ENCODE data around the gene TAF11L2. TPM values are rescaled to one million over a fixed set of nuclear protein-coding genes. Genes with fewer than 3 reads are reported as not detected.
"Not testable (repeated sequence)": the region's sequence is repeated elsewhere in the genome, so short reads cannot be mapped to it uniquely, and the experiment has no call there.

Gene TAF11L2
- total RNA-seq, 2 donors from 2014 or later = not detected

DNA sequence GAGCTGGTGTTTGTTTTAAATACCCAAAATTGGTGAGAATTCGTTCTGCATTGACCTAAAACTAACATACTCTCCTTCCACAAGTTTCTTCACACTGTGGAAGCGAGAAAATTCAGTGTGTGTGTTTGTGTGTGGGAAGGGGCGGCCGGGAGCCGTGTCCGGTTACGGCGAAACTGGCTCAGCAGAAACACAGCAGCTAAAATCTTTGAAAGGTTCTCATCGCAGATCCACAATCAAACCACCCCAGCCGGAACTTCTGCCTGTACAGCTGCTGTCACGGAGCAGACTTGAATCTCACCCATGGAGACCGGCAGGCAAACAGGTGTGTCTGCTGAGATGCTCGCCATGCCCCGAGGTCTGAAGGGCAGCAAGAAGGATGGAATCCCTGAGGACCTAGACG lies 26.9 kb downstream of the TAF11L2 start, which contains the start of gene TAF11L5:
Gene TAF11L5 (plus strand): TSS at position 301 of the 400 bp plus-strand sequence.
- H3K4me3 ChIP-seq; ATAC-seq (ENCODE audit: insufficient number of reproducible peaks, low FRiP score, low read depth); H3K27me3 ChIP-seq (replicated peaks; ENCODE audit: insufficient read depth); H3K36me3 ChIP-seq; H3K4me1 ChIP-seq (ENCODE audit: control insufficient read depth in 1 of 2, low read depth in 2 of 2); H3K9me3 ChIP-seq; H3K27ac ChIP-seq; DNase-seq (ENCODE audit: low spot score): not testable (repeated sequence)

- not testable (repeated sequence) for H3K9me3 ChIP-seq; H3K4me1 ChIP-seq (ENCODE audit: control insufficient read depth in 1 of 2, low read depth in 2 of 2); H3K36me3 ChIP-seq; H3K4me3 ChIP-seq; ATAC-seq (ENCODE audit: insufficient number of reproducible peaks, low FRiP score, low read depth); H3K27me3 ChIP-seq (replicated peaks; ENCODE audit: insufficient read depth); H3K27ac ChIP-seq
- peak; percentile 23 for DNase-seq (ENCODE audit: low spot score)
These were observed 28.5 kb downstream of the TAF11L2 start for GRCh38 chr5:17526504-17526903.

DNA sequence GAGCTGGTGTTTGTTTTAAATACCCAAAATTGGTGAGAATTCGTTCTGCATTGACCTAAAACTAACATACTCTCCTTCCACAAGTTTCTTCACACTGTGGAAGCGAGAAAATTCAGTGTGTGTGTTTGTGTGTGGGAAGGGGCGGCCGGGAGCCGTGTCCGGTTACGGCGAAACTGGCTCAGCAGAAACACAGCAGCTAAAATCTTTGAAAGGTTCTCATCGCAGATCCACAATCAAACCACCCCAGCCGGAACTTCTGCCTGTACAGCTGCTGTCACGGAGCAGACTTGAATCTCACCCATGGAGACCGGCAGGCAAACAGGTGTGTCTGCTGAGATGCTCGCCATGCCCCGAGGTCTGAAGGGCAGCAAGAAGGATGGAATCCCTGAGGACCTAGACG lies 30.3 kb downstream of the TAF11L2 start, which contains the start of gene TAF11L6:
Gene TAF11L6 (plus strand): TSS at position 301 of the 400 bp plus-strand sequence.
- H3K4me1 ChIP-seq (ENCODE audit: control insufficient read depth in 1 of 2, low read depth in 2 of 2); H3K9me3 ChIP-seq; H3K27ac ChIP-seq; H3K27me3 ChIP-seq (replicated peaks; ENCODE audit: insufficient read depth); ATAC-seq (ENCODE audit: insufficient number of reproducible peaks, low FRiP score, low read depth); H3K36me3 ChIP-seq; DNase-seq (ENCODE audit: low spot score); H3K4me3 ChIP-seq: not testable (repeated sequence)

Other genes starting within 250 kb of the TAF11L2 start
- not detected for gene TAF11L3, start 20.1 kb downstream of the TAF11L2 start, total RNA-seq
- gene TAF11L4, start 23.6 kb downstream of the TAF11L2 start, total RNA-seq = not detected
- not detected for gene TAF11L5, start 27.0 kb downstream of the TAF11L2 start, total RNA-seq
- gene TAF11L6, start 30.4 kb downstream of the TAF11L2 start, total RNA-seq = not detected
- not detected for gene TAF11L7, start 87.5 kb downstream of the TAF11L2 start, total RNA-seq
- not detected for gene TAF11L8, start 92.7 kb downstream of the TAF11L2 start, total RNA-seq
- gene TAF11L9, start 96.2 kb downstream of the TAF11L2 start, total RNA-seq = not detected
- gene TAF11L10, start 99.6 kb downstream of the TAF11L2 start, total RNA-seq = not detected
- gene TAF11L11, start 106.0 kb downstream of the TAF11L2 start, total RNA-seq = not detected
- gene TAF11L12, start 112.2 kb downstream of the TAF11L2 start, total RNA-seq = not detected
- gene TAF11L13, start 133.9 kb downstream of the TAF11L2 start, total RNA-seq = not detected
- gene TAF11L14, start 136.2 kb downstream of the TAF11L2 start, total RNA-seq = not detected

Measured in thoracic aorta (tissue), 2 donors.